ENCODE results near the gene CDH10. TPM values are rescaled to one million over a fixed set of nuclear protein-coding genes. Genes with fewer than 3 reads are reported as not detected.

The CDH10 gene
- total and polyA plus RNA-seq, 2 of the 13 experiments (the other 11 are each of a cell fraction or from before 2014, with no cell fraction given): 0.01 to 0.04 TPM

GRCh38 chr5:24477958-24478357 is 166.8 kb downstream of the CDH10 start:
- POLR2A ChIA-PET: no interaction called here
- in situ Hi-C loops (cut with HindIII; ENCODE audit: extremely low pct_ligation_motif_present, low pct_unique_long_range_greater_than_20kb): no loop called here
- H3K9ac ChIP-seq (ENCODE audit: insufficient read depth, low read depth, low read length): no peak overlapping the region

GRCh38 chr5:24475101-24475500 is 169.7 kb downstream of the CDH10 start:
- intact Hi-C loops (cut with micrococcal nuclease; ENCODE audit: unreplicated experiment): no loop called here
- no peaks in the 10 kb centered on the region for H3K36me3 ChIP-seq (replicated peaks in 1 of 2; ENCODE audit: control insufficient read depth in 1 of 2, insufficient read depth in 2 of 2, low read length in 2 of 2)
- no peak overlapping the region for H3K9ac ChIP-seq (ENCODE audit: insufficient read depth, low read depth, low read length)
- ChIA-PET CTCF (ENCODE audit: low intra/inter-chr PET ratio, low total read pairs) (no interaction called here), POLR2A (no interaction called here)
- in situ Hi-C loops (cut with HindIII; ENCODE audit: extremely low pct_ligation_motif_present, low pct_unique_long_range_greater_than_20kb): no loop called here
- H3K4me2 ChIP-seq (ENCODE audit: low read depth, low read length): no peak overlapping the region
- DNase-seq (ENCODE audit: low spot score) (no peak), ATAC-seq (no peak), FAIRE-seq (no peak)
- no peaks in the 10 kb centered on the region for H3K4me1 ChIP-seq (ENCODE audit: insufficient read depth, low read length)
- H3K4me3 ChIP-seq (replicated peaks in 1 of 3; ENCODE audit: insufficient read depth in 1 of 3, low read depth in 2 of 3, low read length in 3 of 3): no peak overlapping the region
- BruUV-seq (replicated peaks): no TSS peak
- no peaks in the 10 kb centered on the region for H3K9me3 ChIP-seq (ENCODE audit: low read length)
- no peaks in the 10 kb centered on the region for H3K79me2 ChIP-seq (ENCODE audit: insufficient read depth, low read length)
- H3K27me3 ChIP-seq (ENCODE audit: control insufficient read depth in 1 of 2, insufficient read depth in 2 of 2, low read length in 2 of 2): no peaks in the 10 kb centered on the region
- TF ChIP-seq BRCA1 (CRISPR knock-in tag; IDR thresholded peaks at IDR 0.05) (no peak), MLX (CRISPR knock-in tag; IDR thresholded peaks at IDR 0.05) (no peak), HMGXB3 (CRISPR knock-in tag; IDR thresholded peaks at IDR 0.05; ENCODE audit: borderline replicate concordance) (no peak), ETS1 (CRISPR knock-in tag; IDR thresholded peaks at IDR 0.05) (no peak)
- no peak overlapping the region for H3K27ac ChIP-seq (ENCODE audit: extremely low read length, insufficient read depth, low read length)
- H4K20me1 ChIP-seq (ENCODE audit: insufficient read depth, low read length): no peaks in the 10 kb centered on the region
- 40% methylated on average over 1 of the region's 1 CpG for WGBS (ENCODE audit: low lambda C conversion rate)
- no peak overlapping the region for H2AFZ ChIP-seq (ENCODE audit: low read length)

More at GRCh38 chr5:24477958-24478357, 166.8 kb downstream of the CDH10 start:
- TF ChIP-seq ZNF335 (CRISPR knock-in tag; IDR thresholded peaks at IDR 0.05) (no peak), CEBPB (IDR thresholded peaks at IDR 0.05; ENCODE audit: borderline replicate concordance, low read depth, low read length) (peak; percentile 68), NBN (conservative IDR thresholded peaks at IDR 0.05) (no peak)
- 27% methylated on average over 5 of the region's 5 CpGs for WGBS (ENCODE audit: low lambda C conversion rate)
- Histone ChIP-seq H4K20me1 (ENCODE audit: insufficient read depth, low read length) (no peaks in the 10 kb centered on the region), H3K4me3 (replicated peaks in 1 of 3; ENCODE audit: insufficient read depth in 1 of 3, low read depth in 2 of 3, low read length in 3 of 3) (no peak overlapping the region), H3K4me1 (ENCODE audit: insufficient read depth, low read length) (no peaks in the 10 kb centered on the region), H3K36me3 (replicated peaks in 1 of 2; ENCODE audit: control insufficient read depth in 1 of 2, insufficient read depth in 2 of 2, low read length in 2 of 2) (no peaks in the 10 kb centered on the region), H2AFZ (ENCODE audit: low read length) (no peak overlapping the region), H3K4me2 (ENCODE audit: low read depth, low read length) (no peak overlapping the region), H3K9me3 (ENCODE audit: low read length) (no peaks in the 10 kb centered on the region), H3K27ac (ENCODE audit: extremely low read length, insufficient read depth, low read length) (no peak overlapping the region), H3K27me3 (ENCODE audit: control insufficient read depth in 1 of 2, insufficient read depth in 2 of 2, low read length in 2 of 2) (no peaks in the 10 kb centered on the region), H3K79me2 (ENCODE audit: insufficient read depth, low read length) (no peaks in the 10 kb centered on the region)
- FAIRE-seq (no peak), DNase-seq (ENCODE audit: low spot score) (no peak), ATAC-seq (no peak)
- intact Hi-C loops (cut with micrococcal nuclease; ENCODE audit: unreplicated experiment): no loop called here
- CTCF ChIA-PET (ENCODE audit: low intra/inter-chr PET ratio, low total read pairs): no interaction called here
- BruUV-seq (replicated peaks): no TSS peak

Data from HepG2 (cell line).